Neural cell (in vitro differentiated cells): ENCODE results near the gene ADM2.

Source experiments
- EP300 ChIP-seq: fragments of 450-650 bp; conservative IDR thresholded peaks from 2 replicates; pipeline ENCODE4 v1.6.1; 2014; ENCODE audit warnings: antibody characterized with exemption, mild to moderate bottlenecking, moderate library complexity; ENCODE audit not compliant: poor library complexity, severe bottlenecking
- EZH2 ChIP-seq: fragments of 200-600, 300-800 bp; shearing (Covaris generic), sonication (generic); IDR thresholded peaks from 2 replicates; pipeline ENCODE4 v1.6.1; 2014; ENCODE audit warnings: antibody characterized with exemption, low read length, borderline replicate concordance, mild to moderate bottlenecking; ENCODE audit not compliant: insufficient read depth, poor library complexity, severe bottlenecking
- MXI1 ChIP-seq: fragments of 450-650 bp; conservative IDR thresholded peaks from 2 replicates; pipeline ENCODE4 v1.6.1; 2014; ENCODE audit warnings: antibody characterized with exemption, mild to moderate bottlenecking; ENCODE audit not compliant: poor library complexity, severe bottlenecking
- RAD21 ChIP-seq: fragments of 450-650 bp; conservative IDR thresholded peaks from 2 replicates; pipeline ENCODE4 v1.6.1; 2014; ENCODE audit warnings: antibody characterized with exemption, mild to moderate bottlenecking, moderate library complexity
- TAF1 ChIP-seq: IDR thresholded peaks from 2 replicates; pipeline ENCODE4 v1.6.1; 2012; ENCODE audit warnings: low read depth
- TF ChIP-seq, protein P1 (sequence below): fragments of 450-650 bp; IDR thresholded peaks from 2 replicates; pipeline ENCODE4 v1.5.1; 2014; ENCODE audit warnings: antibody characterized with exemption, mild to moderate bottlenecking, moderate library complexity; ENCODE audit not compliant: poor library complexity, severe bottlenecking

DNA sequence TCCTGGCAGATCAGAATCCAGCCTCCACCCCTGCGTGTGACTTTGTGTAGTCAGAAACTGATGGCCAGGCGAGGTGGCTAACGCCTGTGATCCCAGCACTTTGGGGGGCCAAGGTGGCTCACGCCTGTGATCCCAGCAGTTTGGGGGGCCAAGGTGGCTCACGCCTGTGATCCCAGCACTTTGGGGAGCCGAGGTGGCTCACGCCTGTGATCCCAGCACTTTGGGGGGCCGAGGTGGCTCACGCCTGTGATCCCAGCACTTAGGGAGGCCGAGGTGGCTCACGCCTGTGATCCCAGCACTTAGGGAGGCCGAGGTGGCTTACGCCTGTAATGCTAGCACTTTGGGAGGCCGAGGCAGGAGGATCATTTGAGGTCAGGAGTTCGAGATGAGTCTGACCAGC lies 31.8 kb downstream of the ADM2 start:
- TF ChIP-seq, protein P1, sequence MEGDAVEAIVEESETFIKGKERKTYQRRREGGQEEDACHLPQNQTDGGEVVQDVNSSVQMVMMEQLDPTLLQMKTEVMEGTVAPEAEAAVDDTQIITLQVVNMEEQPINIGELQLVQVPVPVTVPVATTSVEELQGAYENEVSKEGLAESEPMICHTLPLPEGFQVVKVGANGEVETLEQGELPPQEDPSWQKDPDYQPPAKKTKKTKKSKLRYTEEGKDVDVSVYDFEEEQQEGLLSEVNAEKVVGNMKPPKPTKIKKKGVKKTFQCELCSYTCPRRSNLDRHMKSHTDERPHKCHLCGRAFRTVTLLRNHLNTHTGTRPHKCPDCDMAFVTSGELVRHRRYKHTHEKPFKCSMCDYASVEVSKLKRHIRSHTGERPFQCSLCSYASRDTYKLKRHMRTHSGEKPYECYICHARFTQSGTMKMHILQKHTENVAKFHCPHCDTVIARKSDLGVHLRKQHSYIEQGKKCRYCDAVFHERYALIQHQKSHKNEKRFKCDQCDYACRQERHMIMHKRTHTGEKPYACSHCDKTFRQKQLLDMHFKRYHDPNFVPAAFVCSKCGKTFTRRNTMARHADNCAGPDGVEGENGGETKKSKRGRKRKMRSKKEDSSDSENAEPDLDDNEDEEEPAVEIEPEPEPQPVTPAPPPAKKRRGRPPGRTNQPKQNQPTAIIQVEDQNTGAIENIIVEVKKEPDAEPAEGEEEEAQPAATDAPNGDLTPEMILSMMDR = no peak
- no peak for TF ChIP-seq EZH2
- TF ChIP-seq TAF1 = no peak
- TF ChIP-seq RAD21 = no peak
- TF ChIP-seq EP300 = no peak
- no peak for TF ChIP-seq MXI1
